IMR-90 (cell line): Measurements from ENCODE around the gene IFI44.

Experiments
- CEBPB ChIP-seq: IDR thresholded peaks from 2 replicates; pipeline ENCODE4 v1.6.1; 2012; ENCODE audit warnings: low read depth, low read length, improper control_type of control experiment
- CTCF ChIP-seq: conservative IDR thresholded peaks from 2 replicates; pipeline ENCODE4 v1.5.1; 2012; ENCODE audit warnings: mild to moderate bottlenecking, low read depth, low read length, improper control_type of control experiment
- MXI1 ChIP-seq: IDR thresholded peaks from 2 replicates; pipeline ENCODE4 v1.6.1; 2012; ENCODE audit warnings: low read depth, mild to moderate bottlenecking, low read length, moderate library complexity, borderline replicate concordance
- NFE2L2 ChIP-seq: fragments of 150-350 bp; IDR thresholded peaks from 2 replicates; pipeline ENCODE4 v1.6.1; 2016; ENCODE audit warnings: low read depth, mild to moderate bottlenecking, low read length
- POLR2A ChIP-seq: IDR thresholded peaks from 2 replicates; pipeline ENCODE4 v1.6.1; 2012; ENCODE audit warnings: mild to moderate bottlenecking, low read depth, low read length
- RAD21 ChIP-seq: IDR thresholded peaks from 2 replicates; pipeline ENCODE4 v1.6.1; 2012; ENCODE audit warnings: low read length, improper control_type of control experiment
- RCOR1 ChIP-seq: IDR thresholded peaks from 2 replicates; pipeline ENCODE4 v1.6.1; 2012; ENCODE audit warnings: mild to moderate bottlenecking, low read length, improper control_type of control experiment; ENCODE audit not compliant: insufficient replicate concordance
- SMC3 ChIP-seq: fragments of 150-350 bp; IDR thresholded peaks from 2 replicates; pipeline ENCODE4 v1.6.1; 2016; ENCODE audit warnings: low read depth, mild to moderate bottlenecking, antibody characterized with exemption, low read length, moderate library complexity
- USF2 ChIP-seq: fragments of 150-350 bp; IDR thresholded peaks from 2 replicates; pipeline ENCODE4 v1.6.1; 2017; ENCODE audit warnings: mild to moderate bottlenecking, antibody characterized with exemption, low read length, low read depth

- TF ChIP-seq CEBPB (no peak), CTCF (no peak), RAD21 (no peak), POLR2A (no peak), MXI1 (no peak), SMC3 (no peak), RCOR1 (no peak), NFE2L2 (no peak), USF2 (no peak)
Measured at GRCh38 chr1:78619446-78619802, 30.2 kb upstream of the IFI44 start.
